HL-60 (cell line): ENCODE results near the gene ADAMTS17.

Source experiments
- GABPA ChIP-seq: IDR thresholded peaks from 2 replicates; pipeline ENCODE4 v1.6.1; 2012; ENCODE audit warnings: low read depth
- POLR2AphosphoS5 ChIP-seq: IDR thresholded peaks from 2 replicates; pipeline ENCODE4 v1.6.1; 2012; ENCODE audit warnings: low read depth
- TF ChIP-seq, protein P1 (sequence below): IDR thresholded peaks from one replicate; pipeline ENCODE4 v1.5.1; 2011; ENCODE audit warnings: low read length, control low read depth, inconsistent platforms; ENCODE audit not compliant: insufficient read depth
- TF ChIP-seq, protein P2 (sequence below): IDR thresholded peaks from 2 replicates; pipeline ENCODE4 v1.6.1; 2012; ENCODE audit warnings: low read depth; ENCODE audit not compliant: insufficient replicate concordance

DNA sequence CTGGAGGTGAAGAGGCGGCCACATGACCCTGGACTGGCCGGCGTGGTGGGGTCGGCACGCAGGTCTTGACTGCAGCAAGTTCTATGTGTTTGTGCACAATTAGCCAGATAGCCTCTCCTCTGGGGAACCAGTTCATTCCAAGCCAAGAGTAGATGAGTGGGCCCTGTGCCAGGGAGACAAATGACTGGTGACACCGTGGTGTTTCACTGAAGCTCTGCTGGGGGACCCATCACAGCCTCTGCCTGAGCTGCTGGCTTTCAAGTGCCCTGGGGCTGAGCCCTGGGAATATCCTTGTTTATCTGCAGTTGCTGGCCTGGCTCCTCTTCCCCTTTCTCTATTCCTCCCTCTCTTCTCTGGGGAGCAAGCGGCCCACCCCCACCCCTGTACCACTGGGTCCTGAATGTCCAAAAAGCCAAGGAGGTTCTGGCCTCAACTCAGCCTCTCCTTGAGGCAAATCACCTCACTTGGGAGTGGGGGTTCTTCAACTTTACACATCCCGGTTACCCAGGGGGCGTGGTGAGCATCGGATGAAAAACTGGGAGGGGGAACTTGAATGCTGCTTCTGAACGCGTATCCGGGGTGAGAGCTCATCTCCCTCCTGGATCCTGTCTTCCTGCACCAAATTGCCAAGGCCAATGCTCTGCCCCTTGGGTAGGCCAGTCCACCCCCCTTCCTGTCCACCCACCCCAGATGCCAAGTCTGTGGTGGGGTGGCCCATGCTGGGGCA, 408.9 kb downstream of the ADAMTS17 start:
- TF ChIP-seq, protein P1, sequence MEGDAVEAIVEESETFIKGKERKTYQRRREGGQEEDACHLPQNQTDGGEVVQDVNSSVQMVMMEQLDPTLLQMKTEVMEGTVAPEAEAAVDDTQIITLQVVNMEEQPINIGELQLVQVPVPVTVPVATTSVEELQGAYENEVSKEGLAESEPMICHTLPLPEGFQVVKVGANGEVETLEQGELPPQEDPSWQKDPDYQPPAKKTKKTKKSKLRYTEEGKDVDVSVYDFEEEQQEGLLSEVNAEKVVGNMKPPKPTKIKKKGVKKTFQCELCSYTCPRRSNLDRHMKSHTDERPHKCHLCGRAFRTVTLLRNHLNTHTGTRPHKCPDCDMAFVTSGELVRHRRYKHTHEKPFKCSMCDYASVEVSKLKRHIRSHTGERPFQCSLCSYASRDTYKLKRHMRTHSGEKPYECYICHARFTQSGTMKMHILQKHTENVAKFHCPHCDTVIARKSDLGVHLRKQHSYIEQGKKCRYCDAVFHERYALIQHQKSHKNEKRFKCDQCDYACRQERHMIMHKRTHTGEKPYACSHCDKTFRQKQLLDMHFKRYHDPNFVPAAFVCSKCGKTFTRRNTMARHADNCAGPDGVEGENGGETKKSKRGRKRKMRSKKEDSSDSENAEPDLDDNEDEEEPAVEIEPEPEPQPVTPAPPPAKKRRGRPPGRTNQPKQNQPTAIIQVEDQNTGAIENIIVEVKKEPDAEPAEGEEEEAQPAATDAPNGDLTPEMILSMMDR, result no peak
- TF ChIP-seq POLR2AphosphoS5 (no peak), GABPA (no peak)
- TF ChIP-seq, protein P2, sequence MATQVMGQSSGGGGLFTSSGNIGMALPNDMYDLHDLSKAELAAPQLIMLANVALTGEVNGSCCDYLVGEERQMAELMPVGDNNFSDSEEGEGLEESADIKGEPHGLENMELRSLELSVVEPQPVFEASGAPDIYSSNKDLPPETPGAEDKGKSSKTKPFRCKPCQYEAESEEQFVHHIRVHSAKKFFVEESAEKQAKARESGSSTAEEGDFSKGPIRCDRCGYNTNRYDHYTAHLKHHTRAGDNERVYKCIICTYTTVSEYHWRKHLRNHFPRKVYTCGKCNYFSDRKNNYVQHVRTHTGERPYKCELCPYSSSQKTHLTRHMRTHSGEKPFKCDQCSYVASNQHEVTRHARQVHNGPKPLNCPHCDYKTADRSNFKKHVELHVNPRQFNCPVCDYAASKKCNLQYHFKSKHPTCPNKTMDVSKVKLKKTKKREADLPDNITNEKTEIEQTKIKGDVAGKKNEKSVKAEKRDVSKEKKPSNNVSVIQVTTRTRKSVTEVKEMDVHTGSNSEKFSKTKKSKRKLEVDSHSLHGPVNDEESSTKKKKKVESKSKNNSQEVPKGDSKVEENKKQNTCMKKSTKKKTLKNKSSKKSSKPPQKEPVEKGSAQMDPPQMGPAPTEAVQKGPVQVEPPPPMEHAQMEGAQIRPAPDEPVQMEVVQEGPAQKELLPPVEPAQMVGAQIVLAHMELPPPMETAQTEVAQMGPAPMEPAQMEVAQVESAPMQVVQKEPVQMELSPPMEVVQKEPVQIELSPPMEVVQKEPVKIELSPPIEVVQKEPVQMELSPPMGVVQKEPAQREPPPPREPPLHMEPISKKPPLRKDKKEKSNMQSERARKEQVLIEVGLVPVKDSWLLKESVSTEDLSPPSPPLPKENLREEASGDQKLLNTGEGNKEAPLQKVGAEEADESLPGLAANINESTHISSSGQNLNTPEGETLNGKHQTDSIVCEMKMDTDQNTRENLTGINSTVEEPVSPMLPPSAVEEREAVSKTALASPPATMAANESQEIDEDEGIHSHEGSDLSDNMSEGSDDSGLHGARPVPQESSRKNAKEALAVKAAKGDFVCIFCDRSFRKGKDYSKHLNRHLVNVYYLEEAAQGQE, result no peak
